ENCODE data around the gene ZFHX3. TPM values are rescaled to one million over a fixed set of nuclear protein-coding genes. Genes with fewer than 3 reads are reported as not detected.

The ZFHX3 gene
- total and polyA plus RNA-seq, 10 of the 15 experiments (the other 5 are each of a cell fraction or from before 2014, with no cell fraction given): 0.68 to 8.6 (median 2.0) TPM

GRCh38 chr16:72812672-72813071, 235.3 kb downstream of the ZFHX3 start:
- ATAC-seq (no peak), FAIRE-seq (no peak), DNase-seq (ENCODE audit: low read depth, low spot score) (no peak)
- H3K9me3 ChIP-seq (replicated peaks; ENCODE audit: control insufficient read depth, insufficient read depth, low read length): no peaks in the 10 kb centered on the region
- 98% methylated on average over 3 of the region's 3 CpGs for WGBS (ENCODE audit: insufficient coverage, insufficient replicate concordance, low lambda C conversion rate, missing lambda C conversion rate)
- ChIA-PET RAD21 (ENCODE audit: unreplicated experiment) (no interaction called here), SMC1A (ENCODE audit: uncharacterized antibody, unreplicated experiment) (interaction anchor here (1.2 kb wide), 1 partner anchor 320 kb away, joined by 3 read pairs; no protein-coding TSS in a partner anchor), POLR2A (no interaction called here), CTCF (interaction anchor here (1.0 kb wide), 1 partner anchor 20 kb away, joined by 3 read pairs; no protein-coding TSS in a partner anchor)
- H3K4me1 ChIP-seq (ENCODE audit: control insufficient read depth, insufficient read depth, low read length): peaks cover 16% of the 10 kb centered on the region; the same call in 1 of the 2 replicates
- no peak overlapping the region for H3K27ac ChIP-seq (ENCODE audit: control insufficient read depth, insufficient read depth)
- peaks cover 0 to 3% of the 10 kb centered on the region in 2 experiments; a peak in 2 of 4 replicates for H3K36me3 ChIP-seq (ENCODE audit: control insufficient read depth in 2 of 2, insufficient read depth in 2 of 2, low read length in 1 of 2)
- no peaks in the 10 kb centered on the region; the same call in 1 of the 2 replicates for H4K20me1 ChIP-seq (ENCODE audit: control insufficient read depth, insufficient read depth)
- in situ Hi-C loops (cut with MboI): no loop called here
- BruUV-seq (replicated peaks): no TSS peak
- no peaks in the 10 kb centered on the region for H3K27me3 ChIP-seq (replicated peaks in 1 of 2; ENCODE audit: control insufficient read depth in 2 of 2, insufficient read depth in 2 of 2, low read length in 1 of 2)
- no peak overlapping the region for H3K9ac ChIP-seq (ENCODE audit: control insufficient read depth, insufficient read depth, low read length)
- H3K79me2 ChIP-seq (ENCODE audit: control insufficient read depth, insufficient read depth, low read length): no peaks in the 10 kb centered on the region
- H2AFZ ChIP-seq (ENCODE audit: control insufficient read depth, low read depth, low read length): no peak overlapping the region
- intact Hi-C loops (cut with micrococcal nuclease; ENCODE audit: unreplicated experiment): no loop called here
- H3K4me3 ChIP-seq: no peak overlapping the region
- no peak overlapping the region for H3K4me2 ChIP-seq (ENCODE audit: control insufficient read depth, insufficient read depth)
- TF ChIP-seq SMC3 (IDR thresholded peaks at IDR 0.05; ENCODE audit: borderline replicate concordance, low read length) (no peak), NRF1 (conservative IDR thresholded peaks at IDR 0.05; ENCODE audit: low read depth, low read length) (no peak), ZZZ3 (IDR thresholded peaks at IDR 0.05; ENCODE audit: control insufficient read depth, insufficient read length, low read depth) (no peak), POU2F2 (IDR thresholded peaks at IDR 0.05; ENCODE audit: borderline replicate concordance, low read depth, low read length) (no peak), HDAC2 (IDR thresholded peaks at IDR 0.05) (no peak), ATF3 (IDR thresholded peaks at IDR 0.05; ENCODE audit: borderline replicate concordance, extremely low read depth, low read depth, low read length) (no peak), HDAC6 (IDR thresholded peaks at IDR 0.05; ENCODE audit: unreplicated experiment) (no peak), MYC (IDR thresholded peaks at IDR 0.05; ENCODE audit: insufficient read depth, insufficient read length, insufficient replicate concordance, low read length, severe bottlenecking) (no peak), ATF7 (IDR thresholded peaks at IDR 0.05; ENCODE audit: low read depth) (no peak), HDGF (IDR thresholded peaks at IDR 0.05) (no peak), BACH1 (IDR thresholded peaks at IDR 0.05; ENCODE audit: borderline replicate concordance) (no peak), PML (IDR thresholded peaks at IDR 0.05; ENCODE audit: low read length) (no peak), BMI1 (IDR thresholded peaks at IDR 0.05; ENCODE audit: borderline replicate concordance) (no peak)
- TF ChIP-seq, protein P1, sequence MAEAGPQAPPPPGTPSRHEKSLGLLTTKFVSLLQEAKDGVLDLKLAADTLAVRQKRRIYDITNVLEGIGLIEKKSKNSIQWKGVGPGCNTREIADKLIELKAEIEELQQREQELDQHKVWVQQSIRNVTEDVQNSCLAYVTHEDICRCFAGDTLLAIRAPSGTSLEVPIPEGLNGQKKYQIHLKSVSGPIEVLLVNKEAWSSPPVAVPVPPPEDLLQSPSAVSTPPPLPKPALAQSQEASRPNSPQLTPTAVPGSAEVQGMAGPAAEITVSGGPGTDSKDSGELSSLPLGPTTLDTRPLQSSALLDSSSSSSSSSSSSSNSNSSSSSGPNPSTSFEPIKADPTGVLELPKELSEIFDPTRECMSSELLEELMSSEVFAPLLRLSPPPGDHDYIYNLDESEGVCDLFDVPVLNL (IDR thresholded peaks at IDR 0.05; ENCODE audit: low read depth, low read length): no peak
- TF ChIP-seq, protein P2, sequence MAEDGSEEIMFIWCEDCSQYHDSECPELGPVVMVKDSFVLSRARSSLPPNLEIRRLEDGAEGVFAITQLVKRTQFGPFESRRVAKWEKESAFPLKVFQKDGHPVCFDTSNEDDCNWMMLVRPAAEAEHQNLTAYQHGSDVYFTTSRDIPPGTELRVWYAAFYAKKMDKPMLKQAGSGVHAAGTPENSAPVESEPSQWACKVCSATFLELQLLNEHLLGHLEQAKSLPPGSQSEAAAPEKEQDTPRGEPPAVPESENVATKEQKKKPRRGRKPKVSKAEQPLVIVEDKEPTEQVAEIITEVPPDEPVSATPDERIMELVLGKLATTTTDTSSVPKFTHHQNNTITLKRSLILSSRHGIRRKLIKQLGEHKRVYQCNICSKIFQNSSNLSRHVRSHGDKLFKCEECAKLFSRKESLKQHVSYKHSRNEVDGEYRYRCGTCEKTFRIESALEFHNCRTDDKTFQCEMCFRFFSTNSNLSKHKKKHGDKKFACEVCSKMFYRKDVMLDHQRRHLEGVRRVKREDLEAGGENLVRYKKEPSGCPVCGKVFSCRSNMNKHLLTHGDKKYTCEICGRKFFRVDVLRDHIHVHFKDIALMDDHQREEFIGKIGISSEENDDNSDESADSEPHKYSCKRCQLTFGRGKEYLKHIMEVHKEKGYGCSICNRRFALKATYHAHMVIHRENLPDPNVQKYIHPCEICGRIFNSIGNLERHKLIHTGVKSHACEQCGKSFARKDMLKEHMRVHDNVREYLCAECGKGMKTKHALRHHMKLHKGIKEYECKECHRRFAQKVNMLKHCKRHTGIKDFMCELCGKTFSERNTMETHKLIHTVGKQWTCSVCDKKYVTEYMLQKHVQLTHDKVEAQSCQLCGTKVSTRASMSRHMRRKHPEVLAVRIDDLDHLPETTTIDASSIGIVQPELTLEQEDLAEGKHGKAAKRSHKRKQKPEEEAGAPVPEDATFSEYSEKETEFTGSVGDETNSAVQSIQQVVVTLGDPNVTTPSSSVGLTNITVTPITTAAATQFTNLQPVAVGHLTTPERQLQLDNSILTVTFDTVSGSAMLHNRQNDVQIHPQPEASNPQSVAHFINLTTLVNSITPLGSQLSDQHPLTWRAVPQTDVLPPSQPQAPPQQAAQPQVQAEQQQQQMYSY (CRISPR knock-in tag; IDR thresholded peaks at IDR 0.05): no peak
- TF ChIP-seq, protein P3, sequence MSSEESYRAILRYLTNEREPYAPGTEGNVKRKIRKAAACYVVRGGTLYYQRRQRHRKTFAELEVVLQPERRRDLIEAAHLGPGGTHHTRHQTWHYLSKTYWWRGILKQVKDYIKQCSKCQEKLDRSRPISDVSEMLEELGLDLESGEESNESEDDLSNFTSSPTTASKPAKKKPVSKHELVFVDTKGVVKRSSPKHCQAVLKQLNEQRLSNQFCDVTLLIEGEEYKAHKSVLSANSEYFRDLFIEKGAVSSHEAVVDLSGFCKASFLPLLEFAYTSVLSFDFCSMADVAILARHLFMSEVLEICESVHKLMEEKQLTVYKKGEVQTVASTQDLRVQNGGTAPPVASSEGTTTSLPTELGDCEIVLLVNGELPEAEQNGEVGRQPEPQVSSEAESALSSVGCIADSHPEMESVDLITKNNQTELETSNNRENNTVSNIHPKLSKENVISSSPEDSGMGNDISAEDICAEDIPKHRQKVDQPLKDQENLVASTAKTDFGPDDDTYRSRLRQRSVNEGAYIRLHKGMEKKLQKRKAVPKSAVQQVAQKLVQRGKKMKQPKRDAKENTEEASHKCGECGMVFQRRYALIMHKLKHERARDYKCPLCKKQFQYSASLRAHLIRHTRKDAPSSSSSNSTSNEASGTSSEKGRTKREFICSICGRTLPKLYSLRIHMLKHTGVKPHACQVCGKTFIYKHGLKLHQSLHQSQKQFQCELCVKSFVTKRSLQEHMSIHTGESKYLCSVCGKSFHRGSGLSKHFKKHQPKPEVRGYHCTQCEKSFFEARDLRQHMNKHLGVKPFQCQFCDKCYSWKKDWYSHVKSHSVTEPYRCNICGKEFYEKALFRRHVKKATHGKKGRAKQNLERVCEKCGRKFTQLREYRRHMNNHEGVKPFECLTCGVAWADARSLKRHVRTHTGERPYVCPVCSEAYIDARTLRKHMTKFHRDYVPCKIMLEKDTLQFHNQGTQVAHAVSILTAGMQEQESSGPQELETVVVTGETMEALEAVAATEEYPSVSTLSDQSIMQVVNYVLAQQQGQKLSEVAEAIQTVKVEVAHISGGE (CRISPR knock-in tag; IDR thresholded peaks at IDR 0.05): no peak
